H1 (cell line): ENCODE measurements around the gene PLEKHG1. TPM values are rescaled to one million over a fixed set of nuclear protein-coding genes. Genes with fewer than 3 reads are reported as not detected.

ENCODE experiments used
- CTCF ChIA-PET: fragments of 300-600 bp; sonication (Branson Sonifier 250); formaldehyde crosslinking; loops from one replicate; lab custom pipeline; 2021; ENCODE audit not compliant: partially characterized antibody; lab: Charles Lee
- POLR2A ChIA-PET: fragments of 300-600 bp; sonication (Branson Sonifier 250); formaldehyde crosslinking; loops from one replicate; lab custom pipeline; 2021; ENCODE audit warnings: inconsistent platforms; ENCODE audit not compliant: partially characterized antibody; lab: Charles Lee
- DNase-seq, 2 experiments: peaks; one replicate each; pipeline versions ENCODE4 v3.0.0 to v3.0.0-alpha.2; 2010 to 2022; ENCODE audit warnings: low spot score in 2 of 2, low read depth in 1 of 2, mixed read lengths in 1 of 2
- FAIRE-seq: peaks from 2 replicates; lab custom pipeline; 2011; peaks lifted over from hg19 to GRCh38; lab: Jason Lieb, UNC
- H2AFZ ChIP-seq: 2 replicates; pipeline ENCODE4 v1.8.1; 2012; ENCODE audit warnings: low read length, inconsistent platforms
- H2AK5ac ChIP-seq: 2 replicates; pipeline ENCODE4 v1.6.1; 2013; ENCODE audit warnings: low read depth, low read length
- H2BK120ac ChIP-seq: replicated peaks from 2 replicates; pipeline ENCODE3; 2013; ENCODE audit warnings: low read depth, low read length, inconsistent platforms
- H2BK12ac ChIP-seq: 2 replicates; pipeline ENCODE4 v1.6.1; 2013; ENCODE audit warnings: low read depth, low read length
- H2BK15ac ChIP-seq: 2 replicates; pipeline ENCODE4 v1.6.1; 2013; ENCODE audit warnings: low read length
- H2BK20ac ChIP-seq: 2 replicates; pipeline ENCODE4 v1.6.1; 2013; ENCODE audit warnings: low read length
- H2BK5ac ChIP-seq: 2 replicates; pipeline ENCODE4 v1.6.1; 2013; ENCODE audit warnings: low read depth, low read length
- H3K14ac ChIP-seq: 2 replicates; pipeline ENCODE4 v1.6.1; 2013; ENCODE audit warnings: inconsistent platforms; ENCODE audit not compliant: insufficient read length
- H3K18ac ChIP-seq: 2 replicates; pipeline ENCODE4 v1.6.1; 2013; ENCODE audit warnings: low read length; ENCODE audit errors: extremely low read depth
- H3K23ac ChIP-seq: 2 replicates; pipeline ENCODE4 v1.6.1; 2013; ENCODE audit warnings: inconsistent platforms; ENCODE audit not compliant: insufficient read length
- H3K23me2 ChIP-seq: 2 replicates; pipeline ENCODE4 v1.6.1; 2013; ENCODE audit warnings: low read depth, low read length
- H3K27ac ChIP-seq: 2 replicates; pipeline ENCODE4 v1.6.1; 2011; ENCODE audit warnings: low read depth, low read length, inconsistent platforms
- H3K27me3 ChIP-seq, 4 experiments: replicated peaks in 1 of 4; 1 replicate in 1 of 4; 2 replicates in 3 of 4; pipeline versions ENCODE4 v1.6.1 to v1.8.1; 2011 to 2013; ENCODE audit warnings: low read length in 3 of 4, mild to moderate bottlenecking in 3 of 4, inconsistent platforms in 2 of 4, mixed read lengths in 2 of 4, moderate library complexity in 1 of 4; ENCODE audit not compliant: control insufficient read depth in 3 of 4, insufficient read depth in 3 of 4; ENCODE audit errors: extremely low read depth in 1 of 4
- H3K36me3 ChIP-seq, 4 experiments: 2 replicates each; pipeline versions ENCODE4 v1.6.1 to v1.8.1; 2011 to 2013; ENCODE audit warnings: mild to moderate bottlenecking in 4 of 4, low read length in 3 of 4, moderate library complexity in 2 of 4, control low read depth in 1 of 4, inconsistent platforms in 1 of 4; ENCODE audit not compliant: insufficient read depth in 4 of 4, control insufficient read depth in 2 of 4
- H3K4ac ChIP-seq: replicated peaks from 2 replicates; pipeline ENCODE3; 2013; ENCODE audit warnings: low read length, low read depth, mixed read lengths, inconsistent platforms; ENCODE audit not compliant: insufficient read length
- H3K4me1 ChIP-seq, 4 experiments: replicated peaks in 1 of 4; 1 replicate in 1 of 4; 2 replicates in 3 of 4; pipeline versions ENCODE4 v1.6.1 to v1.8.1; 2011 to 2013; ENCODE audit warnings: low read length in 3 of 4, inconsistent platforms in 2 of 4, mixed read lengths in 1 of 4; ENCODE audit not compliant: insufficient read depth in 4 of 4, control insufficient read depth in 3 of 4
- H3K4me2 ChIP-seq, 2 experiments: 2 replicates each; pipeline versions ENCODE4 v1.6.1 to v1.8.1; 2011 to 2013; ENCODE audit warnings: low read depth in 2 of 2, low read length in 2 of 2, control low read depth in 1 of 2, inconsistent platforms in 1 of 2, mild to moderate bottlenecking in 1 of 2; ENCODE audit not compliant: insufficient read depth in 1 of 2
- H3K4me3 ChIP-seq, 4 experiments: fragments of 200-600, 300-600 bp in 1 of 4; sonication (generic), shearing (Covaris generic), sonication (Bioruptor Twin) in 1 of 4; 2 replicates each; pipeline versions ENCODE4 v1.5.1 to v1.8.1; 2011 to 2016; ENCODE audit warnings: low read length in 4 of 4, low read depth in 3 of 4, control low read depth in 2 of 4, inconsistent platforms in 2 of 4, mild to moderate bottlenecking in 2 of 4, mixed read lengths in 1 of 4, moderate library complexity in 1 of 4; ENCODE audit not compliant: insufficient read depth in 2 of 4; ENCODE audit errors: extremely low read depth in 1 of 4
- H3K56ac ChIP-seq: replicated peaks from 2 replicates; pipeline ENCODE3; 2013; ENCODE audit warnings: low read depth, mild to moderate bottlenecking, mixed read lengths, low read length, inconsistent platforms; ENCODE audit not compliant: insufficient read length
- H3K79me1 ChIP-seq: 2 replicates; pipeline ENCODE4 v1.6.1; 2013; ENCODE audit warnings: low read depth, low read length, control low read depth
- H3K79me2 ChIP-seq, 2 experiments: 2 replicates each; pipeline versions ENCODE4 v1.6.1 to v1.8.1; 2012 to 2013; ENCODE audit warnings: low read length in 2 of 2, mild to moderate bottlenecking in 2 of 2, inconsistent platforms in 1 of 2; ENCODE audit not compliant: insufficient read depth in 2 of 2, control insufficient read depth in 1 of 2
- H3K9ac ChIP-seq, 4 experiments: replicated peaks in 1 of 4; 1 replicate in 1 of 4; 2 replicates in 3 of 4; pipeline versions ENCODE4 v1.6.1 to v1.8.1; 2011 to 2013; ENCODE audit warnings: low read depth in 3 of 4, low read length in 3 of 4, control low read depth in 2 of 4, mild to moderate bottlenecking in 2 of 4, moderate library complexity in 2 of 4, inconsistent platforms in 1 of 4; ENCODE audit errors: extremely low read depth in 1 of 4
- H3K9me3 ChIP-seq, 2 experiments: 2 replicates each; pipeline versions ENCODE4 v1.6.1 to v1.8.1; 2012 to 2013; ENCODE audit warnings: mild to moderate bottlenecking in 2 of 2, moderate library complexity in 2 of 2, control low read depth in 1 of 2, inconsistent platforms in 1 of 2, low read depth in 1 of 2, low read length in 1 of 2, mixed read lengths in 1 of 2; ENCODE audit not compliant: insufficient read depth in 2 of 2
- H4K20me1 ChIP-seq, 2 experiments: replicated peaks in 1 of 2; 2 replicates each; pipeline versions ENCODE3 to v1.8.1; 2011 to 2013; ENCODE audit warnings: inconsistent platforms in 2 of 2, low read length in 2 of 2, mild to moderate bottlenecking in 1 of 2; ENCODE audit not compliant: insufficient read depth in 2 of 2, control insufficient read depth in 1 of 2
- H4K5ac ChIP-seq: 2 replicates; pipeline ENCODE4 v1.6.1; 2013; ENCODE audit warnings: low read length, low read depth, mixed read lengths, inconsistent platforms; ENCODE audit not compliant: insufficient read length
- H4K8ac ChIP-seq: 2 replicates; pipeline ENCODE4 v1.8.0; 2013; ENCODE audit warnings: mild to moderate bottlenecking, moderate library complexity, low read length, inconsistent platforms; ENCODE audit not compliant: insufficient read depth; ENCODE audit errors: extremely low read depth
- H4K91ac ChIP-seq: replicated peaks from 2 replicates; pipeline ENCODE3; 2013; ENCODE audit warnings: low read length, mixed read lengths, inconsistent platforms; ENCODE audit not compliant: insufficient read length
- ATF3 ChIP-seq: IDR thresholded peaks from 2 replicates; pipeline ENCODE4 v1.6.1; 2011; ENCODE audit warnings: low read depth, mild to moderate bottlenecking, low read length; ENCODE audit not compliant: insufficient read depth
- EGR1 ChIP-seq: IDR thresholded peaks from 2 replicates; pipeline ENCODE4 v1.6.1; 2011; ENCODE audit warnings: low read depth, low read length, borderline replicate concordance
- HDAC6 ChIP-seq: IDR thresholded peaks from one replicate; pipeline ENCODE4 v1.7.1; 2012; ENCODE audit warnings: low read depth, mild to moderate bottlenecking, inconsistent platforms, low read length, moderate library complexity
- PHF8 ChIP-seq: fragments of 200-600 bp; sonication (generic); conservative IDR thresholded peaks from 2 replicates; pipeline ENCODE4 v1.7.1; 2012; ENCODE audit warnings: low read depth, mild to moderate bottlenecking, inconsistent platforms, low read length, moderate library complexity
- POLR2A ChIP-seq, 2 experiments: IDR thresholded peaks; 1 replicate in 1 of 2; 2 replicates in 1 of 2; pipeline ENCODE4 v1.6.1; 2011; ENCODE audit warnings: low read depth in 2 of 2, low read length in 2 of 2, mild to moderate bottlenecking in 2 of 2; ENCODE audit errors: control extremely low read depth in 1 of 2
- POLR2AphosphoS5 ChIP-seq: IDR thresholded peaks from 2 replicates; pipeline ENCODE4 v1.6.1; 2011; ENCODE audit warnings: low read depth, low read length
- RFX5 ChIP-seq: IDR thresholded peaks from 2 replicates; pipeline ENCODE4 v1.6.1; 2011; ENCODE audit warnings: low read depth, low read length, improper control_type of control experiment, borderline replicate concordance
- SIRT6 ChIP-seq: IDR thresholded peaks from one replicate; pipeline ENCODE4 v1.7.1; 2012; ENCODE audit warnings: low read length, inconsistent platforms
- TAF7 ChIP-seq: optimal IDR thresholded peaks from 2 replicates; pipeline ENCODE3; 2011; ENCODE audit warnings: low read depth, mild to moderate bottlenecking, inconsistent platforms, low read length, moderate library complexity, borderline replicate concordance
- WGBS, 2 experiments: shearing (Covaris generic) in 1 of 2; methylation state at CpG; one replicate each; pipeline versions ENCODE4 v1.1.6 to v1.1.7; 2013 to 2015; ENCODE audit warnings: low lambda C conversion rate in 2 of 2, mixed read lengths in 2 of 2, inconsistent platforms in 1 of 2, low coverage in 1 of 2, missing lambda C conversion rate in 1 of 2; ENCODE audit not compliant: insufficient replicate concordance in 2 of 2, insufficient coverage in 1 of 2, insufficient read length in 1 of 2; ENCODE audit errors: extremely low coverage in 1 of 2, missing lambda C conversion rate in 1 of 2; 5-methylcytosine and 5-hydroxymethylcytosine counted together
- polyA plus RNA-seq, 7 experiments: library from polyadenylated mRNA; depleted of rRNA in 3 of 7; stranded (reverse) in 5 of 7; unstranded in 2 of 7; fragments of >200 nt in 5 of 7; fragments of 200-250 nt in 2 of 7; gene quantifications; 1 replicate in 5 of 7; 2 replicates in 1 of 7; 4 replicates in 1 of 7; pipeline versions ENCODE4 v1.2.1 to v1.2.3, GENCODE V29; 2011 to 2013; ENCODE audit warnings: missing spikeins in 2 of 7, mixed read lengths in 2 of 7
- total RNA-seq: library from RNA; stranded (reverse); fragmentation: NEBNext Ultra II Directional; extraction: Animal tissue kit (Norgen Biotek cat#: 25700); gene quantifications from 2 replicates; pipeline ENCODE4 v1.2.1, GENCODE V29; 2021

The PLEKHG1 gene
- total and polyA plus RNA-seq, 2 of the 8 experiments (the other 6 are each of a cell fraction or from before 2014, with no cell fraction given): 0.94 to 2.2 TPM

- Histone ChIP-seq H3K23me2 (no peaks in the 10 kb centered on the region), H3K4me3 (no peak overlapping the region), H4K91ac (no peak overlapping the region), H3K27me3 (no peaks in the 10 kb centered on the region), H3K56ac (no peak overlapping the region), H2AFZ (no peak overlapping the region), H2BK15ac (no peak overlapping the region), H4K8ac (no peak overlapping the region), H3K23ac (no peak overlapping the region), H3K4me2 (no peak overlapping the region), H2BK120ac (no peak overlapping the region), H3K27ac (no peak overlapping the region), H2AK5ac (no peak overlapping the region), H2BK20ac (no peak overlapping the region), H3K79me1 (no peaks in the 10 kb centered on the region), H3K4ac (no peak overlapping the region), H3K14ac (no peak overlapping the region), H3K9me3 (no peaks in the 10 kb centered on the region), H3K9ac (no peak overlapping the region), H3K79me2 (no peaks in the 10 kb centered on the region), H4K5ac (no peak overlapping the region), H2BK12ac (no peak overlapping the region), H2BK5ac (no peak overlapping the region), H3K18ac (no peak overlapping the region), H4K20me1 (no peaks in the 10 kb centered on the region), H3K4me1 (peaks cover 0 to 3% (median 0%) of the 10 kb centered on the region in 4 experiments; a peak in 1 of 7 replicates), H3K36me3 (no peaks in the 10 kb centered on the region)
- no peak for FAIRE-seq
- 97% methylated on average over 2 of the region's 2 CpGs; no CpG with 5 or more reads in 1 of the 2 experiments for WGBS, 2 experiments
- ChIA-PET POLR2A (no interaction called here), CTCF (interaction anchor here (1.7 kb wide), 1 partner anchor 21 kb away, joined by 4 read pairs; no protein-coding TSS in a partner anchor)
- no peak for DNase-seq
- TF ChIP-seq POLR2A (IDR thresholded peaks at IDR 0.05; ENCODE audit: control extremely low read depth in 1 of 2, low read depth in 2 of 2, low read length in 2 of 2) (no peak), POLR2AphosphoS5 (no peak), EGR1 (no peak), ATF3 (no peak), PHF8 (no peak), SIRT6 (no peak), TAF7 (no peak), HDAC6 (no peak), RFX5 (no peak)
These were observed 46.5 kb downstream of the PLEKHG1 start for GRCh38 chr6:150646228-150646627.
